ENCODE measurements around the gene DNAJA3.

DNAJA3 gene

DNA sequence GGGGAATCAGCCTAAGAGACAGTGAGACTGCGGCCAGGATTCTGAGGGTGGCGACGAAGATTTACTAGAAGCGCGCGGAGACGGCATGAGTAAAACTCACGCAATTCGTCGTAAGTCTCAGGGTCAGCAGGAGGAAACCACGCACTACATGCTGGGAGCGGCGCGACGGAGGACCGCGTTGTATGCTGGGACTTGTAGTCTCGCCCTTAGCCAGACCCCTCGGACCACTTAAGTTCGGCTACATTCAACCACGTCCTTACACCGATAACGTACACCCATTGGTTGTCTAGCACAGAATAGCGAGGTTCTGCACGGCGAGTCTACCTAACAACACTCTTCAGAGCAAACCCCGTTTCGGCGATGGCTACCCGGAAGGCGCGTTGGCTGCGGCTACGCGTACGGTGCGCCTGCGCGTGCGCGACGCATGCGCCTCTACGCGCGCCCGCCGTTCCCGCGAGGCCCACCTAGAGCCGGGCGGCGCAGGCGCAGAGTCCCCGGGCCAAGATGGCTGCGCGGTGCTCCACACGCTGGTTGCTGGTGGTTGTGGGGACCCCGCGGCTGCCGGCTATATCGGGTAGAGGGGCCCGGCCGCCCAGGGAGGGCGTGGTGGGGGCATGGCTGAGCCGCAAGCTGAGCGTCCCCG, at the start of gene DNAJA3:
Gene DNAJA3, plus strand, starts transcription at position 491 of the 643 bp plus-strand sequence. Its CDS starts 14 bp downstream, at position 505.
- peak; percentile 95 for DNase-seq

DNA sequence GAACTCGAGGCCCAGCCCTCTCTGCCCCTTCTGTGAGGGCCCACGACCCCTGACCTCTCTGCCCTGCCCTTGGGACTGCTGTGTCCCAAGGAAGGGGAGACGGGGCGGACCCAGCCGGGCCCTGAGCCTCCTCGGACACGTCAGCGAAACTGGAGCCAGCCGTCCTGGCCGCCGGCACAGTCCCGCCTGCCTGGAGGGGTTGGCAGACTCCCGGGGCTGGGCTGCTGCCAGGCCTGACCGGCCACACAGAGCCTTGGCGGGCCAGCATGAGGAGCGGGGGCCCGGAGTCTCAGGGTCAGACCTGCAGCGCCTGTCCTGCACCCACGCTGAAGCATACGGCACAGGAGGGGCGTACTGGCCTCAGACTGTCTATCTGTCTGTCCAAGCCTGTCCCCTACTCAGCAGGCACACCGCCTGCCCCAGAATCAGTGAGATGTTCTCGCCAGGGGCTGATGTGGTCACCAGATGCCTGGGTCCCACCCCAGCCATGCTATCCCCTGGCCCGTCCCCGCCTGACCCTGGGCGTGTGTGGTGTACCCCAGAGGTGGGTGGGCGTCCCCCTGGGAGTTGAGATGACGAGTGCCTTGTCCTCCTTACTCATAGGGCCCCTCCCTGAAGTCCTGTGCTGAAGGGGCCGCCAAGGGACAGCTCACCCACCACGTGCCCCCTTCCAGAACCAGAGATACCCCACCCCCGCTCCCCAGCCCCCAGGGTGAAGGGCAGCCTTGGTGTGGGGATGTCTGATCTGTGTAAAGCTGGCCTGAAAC, 49.4 kb upstream of the DNAJA3 start:
- no peak for DNase-seq

DNA sequence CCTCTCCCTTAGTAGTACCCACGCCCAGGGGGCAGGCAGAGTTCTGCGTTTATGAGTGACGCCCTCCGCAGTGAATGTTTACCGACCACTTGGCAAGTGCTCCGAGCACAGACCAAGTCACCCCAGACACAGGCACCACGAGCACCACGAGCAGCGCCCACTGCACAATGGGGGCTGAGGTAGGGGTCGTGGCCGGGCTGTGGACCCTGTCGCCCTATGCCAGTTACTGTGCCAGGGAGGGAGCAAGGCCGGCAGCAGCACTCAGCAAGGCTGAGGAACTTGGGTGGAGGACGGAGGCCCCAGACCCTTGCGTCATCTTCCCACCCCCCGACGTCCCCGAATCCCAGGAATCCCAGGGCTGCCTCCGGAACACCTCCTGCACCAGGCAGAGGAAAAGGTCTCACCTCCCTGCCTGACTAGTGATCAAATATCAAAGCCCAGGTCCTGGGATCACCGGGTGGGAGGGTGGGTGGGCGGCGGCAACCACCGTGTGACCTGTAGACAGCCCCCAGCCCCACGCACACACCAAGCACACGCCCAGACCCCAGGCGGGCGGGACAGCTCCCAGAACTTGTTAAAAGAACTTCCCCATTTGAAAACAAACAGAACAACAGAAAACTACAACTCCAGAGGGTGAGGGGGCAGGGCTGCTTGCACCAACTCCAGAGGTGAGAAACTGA, 48.6 kb upstream of the DNAJA3 start:
- no peak for DNase-seq

DNA sequence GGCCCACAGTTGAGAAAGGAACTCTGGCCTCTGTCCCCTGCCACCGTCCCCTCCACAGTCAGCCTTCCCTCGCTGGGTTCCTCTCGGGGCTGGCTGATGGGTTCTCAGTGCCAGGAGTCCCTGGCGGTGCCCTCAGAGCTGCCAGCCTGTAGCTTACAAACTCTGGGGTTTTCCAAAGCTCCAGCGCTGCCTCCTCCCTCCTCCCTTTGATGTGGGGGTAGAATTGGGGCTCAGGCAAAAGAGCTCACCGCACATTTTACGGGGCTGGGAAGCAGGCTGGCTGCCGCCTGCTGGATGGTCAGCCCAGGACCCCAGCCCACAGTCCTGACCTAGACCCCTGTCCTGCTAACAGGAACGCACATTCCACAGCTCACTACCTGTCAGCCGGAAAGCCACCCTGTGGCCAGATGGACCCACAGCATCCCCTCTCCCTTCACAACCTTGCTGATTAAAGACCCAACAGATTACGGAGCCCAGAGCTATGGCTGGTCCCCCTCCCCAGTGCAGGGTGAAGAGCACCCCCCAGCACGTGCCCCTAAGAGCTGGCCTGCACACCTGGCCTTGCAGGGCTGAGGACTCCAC, 48.0 kb upstream of the DNAJA3 start:
- DNase-seq = no peak

DNA sequence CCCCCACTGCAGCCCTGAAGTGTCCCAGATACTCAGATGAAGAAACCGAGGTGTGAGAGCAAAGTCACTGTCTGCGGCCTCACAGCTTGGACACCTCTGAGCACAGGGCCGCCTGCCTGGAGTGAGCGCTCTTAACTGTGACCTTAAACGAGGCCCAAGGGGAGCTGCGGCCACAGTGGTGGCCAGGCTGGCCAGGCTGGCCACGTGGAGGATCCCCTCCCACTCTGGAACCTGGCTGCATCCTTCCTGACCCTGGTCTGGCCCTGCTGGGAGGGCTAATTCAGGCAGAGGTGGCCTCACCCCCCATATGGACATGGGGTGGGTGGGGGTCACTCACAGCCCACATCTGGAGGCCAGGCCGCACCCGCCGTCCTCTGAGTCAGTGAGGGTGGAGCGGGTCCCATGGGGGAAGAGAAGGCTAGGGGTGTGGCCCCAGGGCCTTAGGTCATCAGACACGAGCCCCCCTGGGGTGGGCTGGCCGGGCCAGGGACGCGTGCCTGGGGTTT, 47.5 kb upstream of the DNAJA3 start:
- no peak for DNase-seq

DNA sequence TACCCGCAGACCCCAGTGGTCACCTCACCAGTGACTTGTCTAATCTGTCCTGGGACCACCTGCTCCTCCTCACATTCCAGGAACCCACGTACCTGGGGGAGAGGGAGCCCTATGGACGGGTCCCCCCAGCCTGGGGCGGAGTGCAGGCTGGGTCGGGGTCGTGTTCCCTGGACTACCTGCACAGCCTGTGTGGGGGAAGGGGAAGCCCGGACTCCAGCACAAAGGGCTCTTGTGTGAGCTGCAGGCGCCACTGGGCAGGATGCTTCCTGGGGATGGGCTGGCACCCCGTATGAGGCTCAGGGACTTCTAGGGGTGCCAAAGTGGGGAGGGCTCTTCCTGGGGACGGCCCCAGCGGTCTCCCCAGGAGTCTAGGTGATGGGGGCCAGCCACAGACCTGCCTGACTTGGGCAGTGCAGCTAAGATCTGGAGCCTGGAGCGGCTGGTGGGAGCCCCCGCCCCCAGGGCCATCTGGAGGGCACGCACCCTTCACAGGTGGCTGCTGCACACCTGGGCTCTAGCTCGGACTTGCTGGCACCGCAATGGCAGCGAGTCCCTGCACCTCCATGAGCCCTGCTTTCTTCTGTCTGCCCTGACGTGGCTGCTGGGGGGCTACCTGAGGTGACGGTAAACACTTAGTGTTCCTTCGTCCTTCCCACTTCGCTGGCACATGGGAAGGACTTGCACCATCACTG, 46.5 kb upstream of the DNAJA3 start:
- DNase-seq = no peak

DNA sequence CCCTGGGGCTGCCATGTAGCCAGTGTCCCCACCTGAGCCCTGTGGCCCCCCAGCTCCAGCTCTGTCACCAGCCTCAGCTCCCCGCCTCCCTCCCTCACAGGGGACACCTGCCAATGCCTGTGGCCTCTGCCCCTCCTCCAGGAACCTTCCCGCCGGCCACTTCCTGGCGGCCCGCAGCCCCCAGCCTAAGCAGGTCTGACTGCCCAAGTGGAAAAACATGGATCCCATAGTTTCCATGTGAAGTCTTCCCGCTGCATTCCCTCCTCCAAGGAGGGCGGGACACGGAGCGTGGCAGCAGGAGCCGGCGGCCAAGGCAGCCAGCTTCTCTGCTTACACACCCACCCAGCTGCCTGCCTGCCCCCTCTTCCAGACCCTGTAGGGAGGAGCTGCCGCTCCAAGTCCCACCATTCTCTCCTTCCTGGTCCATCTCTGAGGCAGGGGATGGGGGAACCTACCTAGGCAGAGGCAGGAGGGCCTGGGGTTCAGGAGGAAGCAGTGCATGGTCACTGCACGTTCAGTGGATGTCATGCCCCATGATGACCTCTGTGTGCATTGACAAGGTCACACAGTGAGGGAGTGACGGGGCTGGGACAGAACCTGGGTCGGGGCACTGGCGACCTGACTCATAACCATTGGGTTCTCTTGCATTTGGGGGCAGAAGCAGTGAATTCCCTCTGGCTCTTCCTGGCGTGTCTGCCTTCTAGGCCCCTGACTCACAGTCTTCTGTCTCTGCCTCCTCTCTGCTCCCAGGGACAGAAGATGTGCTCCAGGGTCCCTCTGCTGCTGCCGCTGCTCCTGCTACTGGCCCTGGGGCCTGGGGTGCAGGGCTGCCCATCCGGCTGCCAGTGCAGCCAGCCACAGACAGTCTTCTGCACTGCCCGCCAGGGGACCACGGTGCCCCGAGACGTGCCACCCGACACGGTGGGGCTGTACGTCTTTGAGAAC, 45.3 kb upstream of the DNAJA3 start:
- DNase-seq = no peak

DNA sequence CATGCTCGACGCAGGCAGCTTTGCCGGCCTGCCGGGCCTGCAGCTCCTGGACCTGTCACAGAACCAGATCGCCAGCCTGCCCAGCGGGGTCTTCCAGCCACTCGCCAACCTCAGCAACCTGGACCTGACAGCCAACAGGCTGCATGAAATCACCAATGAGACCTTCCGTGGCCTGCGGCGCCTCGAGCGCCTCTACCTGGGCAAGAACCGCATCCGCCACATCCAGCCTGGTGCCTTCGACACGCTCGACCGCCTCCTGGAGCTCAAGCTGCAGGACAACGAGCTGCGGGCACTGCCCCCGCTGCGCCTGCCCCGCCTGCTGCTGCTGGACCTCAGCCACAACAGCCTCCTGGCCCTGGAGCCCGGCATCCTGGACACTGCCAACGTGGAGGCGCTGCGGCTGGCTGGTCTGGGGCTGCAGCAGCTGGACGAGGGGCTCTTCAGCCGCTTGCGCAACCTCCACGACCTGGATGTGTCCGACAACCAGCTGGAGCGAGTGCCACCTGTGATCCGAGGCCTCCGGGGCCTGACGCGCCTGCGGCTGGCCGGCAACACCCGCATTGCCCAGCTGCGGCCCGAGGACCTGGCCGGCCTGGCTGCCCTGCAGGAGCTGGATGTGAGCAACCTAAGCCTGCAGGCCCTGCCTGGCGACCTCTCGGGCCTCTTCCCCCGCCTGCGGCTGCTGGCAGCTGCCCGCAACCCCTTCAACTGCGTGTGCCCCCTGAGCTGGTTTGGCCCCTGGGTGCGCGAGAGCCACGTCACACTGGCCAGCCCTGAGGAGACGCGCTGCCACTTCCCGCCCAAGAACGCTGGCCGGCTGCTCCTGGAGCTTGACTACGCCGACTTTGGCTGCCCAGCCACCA, 44.4 kb upstream of the DNAJA3 start:
- DNase-seq = no peak

DNA sequence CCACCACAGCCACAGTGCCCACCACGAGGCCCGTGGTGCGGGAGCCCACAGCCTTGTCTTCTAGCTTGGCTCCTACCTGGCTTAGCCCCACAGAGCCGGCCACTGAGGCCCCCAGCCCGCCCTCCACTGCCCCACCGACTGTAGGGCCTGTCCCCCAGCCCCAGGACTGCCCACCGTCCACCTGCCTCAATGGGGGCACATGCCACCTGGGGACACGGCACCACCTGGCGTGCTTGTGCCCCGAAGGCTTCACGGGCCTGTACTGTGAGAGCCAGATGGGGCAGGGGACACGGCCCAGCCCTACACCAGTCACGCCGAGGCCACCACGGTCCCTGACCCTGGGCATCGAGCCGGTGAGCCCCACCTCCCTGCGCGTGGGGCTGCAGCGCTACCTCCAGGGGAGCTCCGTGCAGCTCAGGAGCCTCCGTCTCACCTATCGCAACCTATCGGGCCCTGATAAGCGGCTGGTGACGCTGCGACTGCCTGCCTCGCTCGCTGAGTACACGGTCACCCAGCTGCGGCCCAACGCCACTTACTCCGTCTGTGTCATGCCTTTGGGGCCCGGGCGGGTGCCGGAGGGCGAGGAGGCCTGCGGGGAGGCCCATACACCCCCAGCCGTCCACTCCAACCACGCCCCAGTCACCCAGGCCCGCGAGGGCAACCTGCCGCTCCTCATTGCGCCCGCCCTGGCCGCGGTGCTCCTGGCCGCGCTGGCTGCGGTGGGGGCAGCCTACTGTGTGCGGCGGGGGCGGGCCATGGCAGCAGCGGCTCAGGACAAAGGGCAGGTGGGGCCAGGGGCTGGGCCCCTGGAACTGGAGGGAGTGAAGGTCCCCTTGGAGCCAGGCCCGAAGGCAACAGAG, 43.5 kb upstream of the DNAJA3 start:
- no peak for DNase-seq

DNA sequence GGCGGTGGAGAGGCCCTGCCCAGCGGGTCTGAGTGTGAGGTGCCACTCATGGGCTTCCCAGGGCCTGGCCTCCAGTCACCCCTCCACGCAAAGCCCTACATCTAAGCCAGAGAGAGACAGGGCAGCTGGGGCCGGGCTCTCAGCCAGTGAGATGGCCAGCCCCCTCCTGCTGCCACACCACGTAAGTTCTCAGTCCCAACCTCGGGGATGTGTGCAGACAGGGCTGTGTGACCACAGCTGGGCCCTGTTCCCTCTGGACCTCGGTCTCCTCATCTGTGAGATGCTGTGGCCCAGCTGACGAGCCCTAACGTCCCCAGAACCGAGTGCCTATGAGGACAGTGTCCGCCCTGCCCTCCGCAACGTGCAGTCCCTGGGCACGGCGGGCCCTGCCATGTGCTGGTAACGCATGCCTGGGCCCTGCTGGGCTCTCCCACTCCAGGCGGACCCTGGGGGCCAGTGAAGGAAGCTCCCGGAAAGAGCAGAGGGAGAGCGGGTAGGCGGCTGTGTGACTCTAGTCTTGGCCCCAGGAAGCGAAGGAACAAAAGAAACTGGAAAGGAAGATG, 42.8 kb upstream of the DNAJA3 start:
- no peak for DNase-seq

DNA sequence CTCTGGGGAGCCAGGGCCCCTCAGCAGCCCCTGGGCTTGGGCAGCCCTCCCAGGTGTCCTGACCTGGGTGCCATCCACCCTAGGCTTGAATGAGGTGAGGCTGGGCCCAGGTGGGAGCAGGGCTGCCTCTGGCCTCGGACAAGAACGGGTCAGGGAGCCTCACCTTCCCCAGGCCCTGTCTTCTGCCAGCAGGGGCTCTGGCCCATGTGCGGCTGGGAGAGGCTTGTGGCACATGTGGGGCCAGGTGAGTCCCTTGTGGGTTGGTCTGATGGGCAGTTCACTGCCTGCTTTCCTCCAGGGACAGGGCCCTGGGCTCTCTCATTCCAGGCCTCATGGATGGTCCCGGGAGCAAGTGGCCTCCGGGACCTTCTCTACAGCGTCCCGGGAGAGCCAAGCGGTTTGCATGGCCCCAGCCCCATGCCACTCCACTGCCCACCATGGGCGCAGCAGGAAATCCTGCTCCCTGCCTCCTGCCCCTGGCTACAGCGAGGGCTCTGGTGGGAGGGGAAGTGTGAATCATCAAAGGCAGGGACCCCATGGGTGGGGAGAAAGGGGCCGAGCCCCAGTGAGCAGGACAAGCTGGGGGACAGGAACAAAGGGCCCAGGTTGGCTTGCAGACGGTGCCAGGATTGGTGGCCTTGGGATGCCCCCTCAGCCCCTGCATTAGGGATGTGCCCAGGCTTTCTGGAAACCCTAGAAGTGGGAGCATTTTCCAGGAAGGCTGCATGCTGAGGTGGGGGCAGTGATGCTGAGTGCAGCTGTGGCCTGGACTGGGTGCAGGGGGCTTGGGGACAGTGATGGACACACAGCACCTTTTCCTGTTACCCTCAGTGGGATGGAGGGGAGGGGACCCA, 41.9 kb upstream of the DNAJA3 start:
- no peak for DNase-seq

DNA sequence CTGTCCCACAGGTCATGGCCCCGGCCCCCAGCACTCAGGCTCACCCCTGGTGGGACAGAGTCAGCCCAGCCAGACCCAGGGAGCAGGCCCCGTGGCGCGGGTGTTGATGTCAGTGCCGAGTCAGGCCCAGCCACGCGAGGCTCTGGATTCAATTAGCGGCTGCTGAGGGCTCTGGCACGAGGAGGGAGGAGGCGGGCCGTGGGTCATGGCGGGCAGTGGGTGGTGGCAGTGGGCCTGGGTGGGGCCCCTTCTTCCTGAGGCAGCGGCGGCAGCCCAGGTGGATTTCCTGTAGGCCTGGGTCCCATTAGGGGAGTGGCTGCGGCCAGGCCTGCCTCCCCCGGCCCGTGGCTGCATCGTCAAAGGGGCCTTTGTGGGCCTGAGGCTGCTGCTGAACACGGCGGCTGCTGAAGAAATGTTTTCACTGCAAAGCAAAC, 41.1 kb upstream of the DNAJA3 start:
- DNase-seq = no peak

DNA sequence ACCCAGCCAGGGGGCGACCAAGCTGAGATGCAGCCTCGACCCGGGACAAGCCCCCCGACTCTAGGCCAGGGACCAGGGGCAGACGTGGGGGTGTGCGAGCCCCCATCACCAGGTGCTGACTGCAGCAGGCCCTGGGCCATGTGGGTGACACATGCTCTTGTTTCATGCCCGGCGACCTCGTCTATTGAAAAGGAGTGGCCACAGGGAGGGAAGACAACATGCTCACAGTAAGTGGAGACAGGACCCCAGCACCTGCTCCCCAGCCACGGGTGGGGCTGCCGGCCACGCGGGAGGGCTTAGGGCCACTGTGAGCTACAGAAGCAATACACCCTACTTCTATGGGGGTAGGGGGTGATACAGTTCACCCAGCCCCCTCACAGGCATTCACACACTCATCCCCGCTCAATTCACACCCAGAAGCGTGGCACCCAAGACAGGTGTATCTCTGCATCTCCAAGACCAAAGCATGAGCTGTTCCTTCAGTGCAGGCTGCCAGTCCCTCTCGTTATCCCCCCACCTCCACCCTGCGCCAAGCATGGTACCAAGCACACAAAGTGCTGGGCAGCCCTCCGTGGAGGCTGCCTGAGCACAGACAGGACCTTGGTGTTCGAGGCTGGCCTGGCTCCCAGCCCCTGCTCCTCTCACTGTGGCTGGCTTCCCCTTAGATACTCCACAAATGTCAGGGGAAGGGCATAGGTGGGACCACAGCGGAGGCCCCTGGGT, 40.4 kb upstream of the DNAJA3 start:
- DNase-seq = no peak

DNA sequence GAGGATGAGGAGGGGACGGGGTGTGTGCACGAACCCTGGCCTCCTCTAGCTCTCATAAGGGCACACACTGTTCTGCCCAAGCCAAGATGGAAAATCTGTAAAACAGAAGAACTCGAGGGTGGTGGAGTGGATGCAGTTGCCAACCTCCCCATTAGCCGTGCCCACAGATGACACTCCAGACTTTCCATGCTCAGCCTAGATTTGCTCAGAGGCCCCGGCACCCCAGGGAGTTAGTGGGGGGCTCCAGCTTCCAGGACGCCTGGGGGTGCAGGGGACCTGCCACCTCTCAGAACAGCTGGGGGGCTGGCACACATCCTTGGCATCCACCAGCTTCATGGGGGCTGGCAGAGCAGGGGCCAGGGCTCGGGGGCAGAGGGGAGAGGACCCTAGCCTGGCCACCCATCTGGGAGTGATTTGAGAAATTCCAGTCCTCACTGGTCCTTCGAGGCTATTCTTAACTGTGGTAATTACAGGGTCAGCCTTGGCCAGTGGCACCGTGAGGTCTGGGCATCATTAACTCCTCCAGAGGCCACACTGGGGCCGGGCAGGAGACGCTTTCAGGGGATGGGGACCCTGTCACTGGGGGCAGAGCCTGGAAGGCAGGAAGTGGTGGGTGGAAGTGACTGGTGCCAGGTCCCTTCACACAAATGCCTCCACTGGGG, 39.7 kb upstream of the DNAJA3 start:
- no peak for DNase-seq

DNA sequence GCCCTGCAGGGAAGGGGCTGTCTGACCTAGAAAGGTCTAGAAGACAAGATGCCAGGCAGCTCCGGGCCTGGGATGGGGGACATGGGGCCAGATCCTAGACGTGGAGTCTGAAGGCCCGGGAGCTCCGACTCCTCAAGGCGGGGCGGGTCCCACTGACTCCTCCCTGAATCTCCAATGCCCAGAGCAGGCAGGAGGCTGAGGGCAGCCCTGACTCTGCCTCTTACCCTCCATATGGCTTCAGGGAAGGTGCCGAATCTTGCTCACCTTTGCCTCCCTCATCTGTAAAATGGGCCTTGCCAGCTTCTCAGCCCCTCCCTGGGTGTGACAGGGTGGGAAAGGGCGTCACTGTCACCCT, 39.2 kb upstream of the DNAJA3 start:
- DNase-seq = no peak

DNA sequence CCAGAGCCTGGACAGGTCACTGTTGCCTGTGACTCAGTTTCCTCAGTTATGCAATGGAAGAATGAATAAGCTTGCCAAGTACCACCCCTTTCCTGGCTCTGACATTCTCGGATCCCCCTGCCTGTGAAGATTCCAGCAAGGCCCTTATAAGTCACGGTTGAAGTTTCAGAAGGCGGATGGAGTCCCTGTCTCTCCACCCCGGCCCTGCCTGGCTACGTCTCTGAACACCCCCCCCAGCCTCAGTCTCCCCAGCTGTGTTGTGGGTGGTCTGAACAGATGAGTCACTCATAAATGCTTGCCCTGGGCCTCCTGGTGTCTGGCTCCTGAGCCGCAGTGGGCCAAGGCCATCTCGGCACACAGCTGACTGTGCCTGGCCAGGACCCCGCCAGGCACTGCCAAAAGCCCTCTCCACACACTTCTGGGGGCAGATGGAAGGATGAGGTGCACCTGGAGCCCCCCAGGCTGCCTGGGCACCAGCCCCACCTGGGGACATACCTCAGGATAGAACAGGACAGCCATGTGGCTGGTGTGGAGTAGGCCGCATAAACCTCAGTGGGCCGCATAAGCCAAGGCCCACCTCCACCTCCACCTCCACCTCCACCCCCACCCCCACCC, 38.6 kb upstream of the DNAJA3 start:
- no peak for DNase-seq

DNA sequence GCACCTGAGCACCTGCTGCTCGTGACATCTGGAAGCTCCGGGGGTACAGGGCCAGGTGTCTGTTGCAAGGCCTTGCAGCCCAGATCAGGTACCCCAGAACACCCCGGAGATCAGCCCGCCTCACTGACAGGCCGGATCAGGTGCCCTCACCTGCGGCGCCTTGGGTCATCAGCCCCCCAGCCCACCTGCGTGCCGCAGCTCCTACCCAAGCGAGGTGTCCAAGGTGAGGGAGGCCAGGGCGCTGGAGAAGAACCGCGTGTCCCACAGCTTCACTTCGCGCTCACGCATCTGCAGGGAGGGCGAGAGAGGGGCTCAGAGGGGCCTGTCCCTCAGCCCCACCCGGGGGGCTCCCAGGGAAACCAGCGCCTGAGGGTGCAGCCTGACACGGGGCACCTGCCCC, 37.9 kb upstream of the DNAJA3 start:
- no peak for DNase-seq

All from DMS79 treated with DMSO at 0.1 percent for 48 hours (cell line).